HL-60/S4 treated with phorbol 12-myristate 13-acetate at 8.2 ng/mL for 4 days and 3 days (cell line): Measurements from ENCODE around the gene SF1.

Experiments used
- in situ Hi-C: fragments of 300-500 bp; cut with MboI; formaldehyde crosslinking; loops from 2 replicates; pipeline ENCODE4 v1.15.0; 2022; ENCODE audit warnings: low sequenced_read_pairs

SF1 gene

DNA sequence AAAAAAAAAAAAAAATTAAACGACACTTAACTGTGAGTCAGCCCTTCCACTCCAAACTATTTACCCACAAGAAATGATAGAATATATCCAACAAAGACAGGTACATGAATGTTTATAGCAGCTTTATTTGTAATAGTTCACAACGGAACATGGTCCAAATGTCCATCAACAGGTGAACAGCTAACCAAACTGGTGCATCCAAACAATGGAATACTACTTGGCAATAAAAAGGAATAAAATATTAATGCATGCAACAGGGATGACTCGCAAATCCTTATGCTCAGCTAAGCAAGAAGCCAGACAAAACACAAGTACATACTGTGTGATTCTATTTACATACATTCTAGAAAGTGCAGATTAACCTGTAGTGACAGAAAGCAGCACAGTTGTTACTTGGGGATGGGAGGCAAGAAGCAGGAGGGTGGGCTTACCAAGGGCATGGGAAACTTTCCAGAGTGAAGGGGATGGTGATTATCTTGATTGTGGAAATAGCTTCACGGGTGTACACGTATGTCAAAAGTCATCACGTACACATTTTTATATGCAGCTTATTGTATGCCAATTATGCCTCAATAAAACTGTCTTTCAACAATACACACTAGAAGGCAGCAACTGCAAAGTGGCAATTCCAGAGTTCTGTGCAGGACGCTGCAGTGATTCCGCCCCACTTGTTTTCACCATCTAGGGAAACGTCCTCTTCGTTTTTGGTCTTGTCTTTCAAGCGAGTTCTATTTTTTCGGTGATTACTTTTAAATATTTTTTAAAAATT lies 6.7 kb upstream of the SF1 start:
- in situ Hi-C loops, result no loop called here

DNA sequence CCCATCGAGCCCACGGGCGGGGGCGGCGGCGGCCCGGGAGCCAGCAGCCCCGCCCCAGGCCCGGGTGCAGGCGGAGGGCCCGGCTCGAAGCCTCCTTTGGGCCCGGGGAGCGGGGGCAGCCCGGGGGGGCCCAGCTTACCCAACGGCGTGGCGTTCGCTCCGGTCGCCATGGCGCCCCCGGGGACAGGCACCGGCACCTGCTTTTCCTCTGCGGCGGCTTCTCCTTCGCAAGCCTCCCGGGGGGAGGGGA lies 194 bp downstream of the SF1 start:
- in situ Hi-C loops, result no loop called here

DNA sequence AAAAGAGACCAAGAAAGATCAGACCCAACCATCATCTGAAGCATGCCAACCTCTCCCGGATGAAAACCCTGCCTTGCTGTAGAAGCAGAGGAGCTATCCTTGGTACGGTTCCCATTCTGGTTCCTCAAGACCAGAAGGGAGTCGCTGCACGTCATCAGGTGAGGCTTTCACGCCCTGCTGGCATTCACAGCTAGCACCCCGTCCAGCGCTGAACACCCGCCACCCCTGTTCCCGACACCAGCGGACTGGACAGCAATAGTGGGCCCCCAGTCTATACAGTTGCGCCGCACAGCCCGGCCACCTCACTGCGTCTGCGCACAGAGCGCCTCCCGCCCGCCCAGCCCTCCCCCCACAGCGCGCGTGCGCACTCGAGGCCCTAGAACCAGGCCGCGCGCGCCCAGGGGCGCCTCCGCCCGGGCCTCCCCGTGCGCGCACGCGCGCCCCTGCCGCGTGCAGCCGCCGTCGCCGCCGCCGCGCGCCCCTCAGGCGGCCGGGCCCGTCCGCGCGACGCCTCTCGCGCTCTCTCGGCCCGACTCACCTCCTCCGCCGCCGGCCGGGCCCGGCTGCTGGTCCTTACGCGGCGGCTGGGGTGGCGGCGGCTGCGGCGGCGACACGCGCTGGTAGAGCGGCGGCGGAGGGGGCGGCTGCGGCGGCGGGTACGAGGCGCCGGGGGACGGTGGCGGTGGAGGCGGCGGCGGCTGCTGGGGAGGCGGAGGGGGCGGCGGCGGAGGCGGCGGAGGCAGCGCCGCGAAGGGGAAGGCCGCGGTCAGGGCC lies 706 bp downstream of the SF1 start:
- in situ Hi-C loops, result no loop called here

DNA sequence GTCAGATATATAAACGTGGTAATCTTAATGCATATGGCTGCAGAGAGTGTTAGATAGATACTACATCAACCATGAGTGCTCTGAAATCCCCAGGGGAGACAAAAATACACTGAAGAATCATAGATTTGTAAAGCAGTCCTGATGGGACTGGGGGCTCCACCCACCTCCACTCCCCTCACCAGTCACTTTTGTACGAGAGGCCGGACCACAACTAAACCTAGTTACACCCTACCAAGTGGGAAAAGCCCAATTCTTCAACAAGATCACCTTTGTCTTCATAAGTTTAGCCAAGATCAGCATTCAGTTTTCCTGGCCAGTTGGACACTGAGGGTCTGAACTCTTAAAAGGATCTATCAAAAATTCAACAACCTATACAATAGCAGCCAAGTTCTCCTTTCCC lies 1.5 kb downstream of the SF1 start:
- in situ Hi-C loops, result no loop called here

DNA sequence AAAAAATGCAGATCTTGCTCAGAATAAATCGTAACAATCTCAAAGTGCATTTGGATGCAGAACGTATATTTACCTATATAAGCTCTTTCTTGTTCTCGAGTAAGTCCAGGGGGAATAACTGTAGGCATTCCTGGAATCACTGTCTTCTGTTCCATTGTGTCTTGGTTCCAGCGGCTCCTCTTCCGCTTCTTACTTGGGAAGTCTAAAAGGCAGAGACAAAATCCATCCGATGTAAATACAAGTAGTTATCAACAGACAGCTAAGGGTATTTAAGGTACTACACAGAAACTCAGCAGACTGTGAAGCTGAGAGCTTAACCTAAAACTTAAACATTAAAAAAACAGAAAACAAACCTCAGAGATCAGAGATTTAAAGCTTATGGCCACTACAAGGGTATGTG lies 1.9 kb downstream of the SF1 start:
- in situ Hi-C loops, result no loop called here

DNA sequence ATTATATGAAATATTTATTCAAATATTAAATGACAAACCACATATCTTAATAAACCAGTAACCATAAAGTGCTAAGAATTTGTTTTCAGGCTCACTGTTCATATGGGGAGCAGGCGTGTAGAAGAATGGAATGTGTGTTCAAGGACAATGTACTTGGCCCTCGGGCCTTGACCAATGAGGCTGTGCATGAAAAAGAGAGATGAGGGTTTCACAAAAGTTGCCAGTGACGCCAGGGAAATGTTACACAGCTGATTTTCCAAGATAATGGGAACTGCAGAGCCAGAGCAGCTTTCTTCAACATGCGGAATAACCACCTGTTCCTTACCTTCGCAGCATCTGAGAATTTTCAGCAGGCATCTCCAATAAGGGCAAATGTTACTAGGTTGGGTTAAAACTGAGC lies 4.2 kb downstream of the SF1 start:
- in situ Hi-C loops, result no loop called here

DNA sequence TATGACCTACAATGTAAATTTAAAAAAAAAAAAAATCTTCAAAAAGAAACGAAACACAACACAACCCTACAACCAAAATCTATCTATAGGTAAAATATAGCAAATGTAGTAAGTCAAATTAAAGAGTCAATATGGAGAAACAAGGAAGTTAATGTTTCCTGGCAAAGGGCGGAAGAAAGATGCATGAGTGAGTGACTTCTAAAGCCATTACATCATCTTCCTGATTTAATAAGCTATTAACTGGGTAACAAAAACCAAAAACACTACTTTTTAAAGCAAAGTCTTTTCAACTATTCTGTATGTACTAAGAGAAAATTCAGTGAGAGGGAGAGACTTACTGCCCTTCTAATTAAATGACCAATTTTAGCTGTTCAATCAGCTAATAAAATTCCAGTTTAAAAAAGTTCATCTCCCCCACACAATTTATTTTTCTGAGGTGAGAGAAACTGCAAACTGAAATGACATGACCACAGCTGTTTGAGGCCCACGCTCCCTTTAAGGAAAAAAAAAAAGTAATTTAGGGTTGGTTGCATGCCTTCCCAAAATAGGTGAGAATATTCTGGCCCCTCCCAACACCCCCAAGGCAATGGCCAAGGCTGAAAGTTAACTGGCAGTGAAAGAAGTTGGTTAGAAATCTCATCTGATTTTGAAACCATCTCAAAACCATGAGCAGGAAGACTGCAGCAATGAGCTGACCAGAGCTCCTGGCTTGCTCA lies 5.9 kb downstream of the SF1 start:
- in situ Hi-C loops, result no loop called here

DNA sequence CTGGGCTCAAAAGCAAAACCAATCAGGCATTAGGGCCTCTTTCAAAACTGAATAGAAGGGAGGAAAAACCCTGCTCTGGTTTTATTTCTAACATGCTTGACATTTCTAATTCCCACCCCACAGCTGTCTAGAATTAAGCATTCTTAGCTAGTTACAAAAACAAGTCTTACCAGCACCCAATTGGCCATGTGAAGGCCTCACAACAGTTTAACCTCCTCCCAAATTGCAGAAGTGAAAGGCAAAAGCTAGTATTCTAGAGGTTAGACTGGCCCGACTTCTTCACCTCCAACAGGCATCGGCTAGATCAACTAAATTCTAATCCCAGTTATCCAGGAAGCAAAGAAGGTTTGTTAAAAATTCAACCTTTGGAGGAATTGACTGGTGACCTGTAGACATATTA lies 6.5 kb downstream of the SF1 start:
- in situ Hi-C loops, result no loop called here

DNA sequence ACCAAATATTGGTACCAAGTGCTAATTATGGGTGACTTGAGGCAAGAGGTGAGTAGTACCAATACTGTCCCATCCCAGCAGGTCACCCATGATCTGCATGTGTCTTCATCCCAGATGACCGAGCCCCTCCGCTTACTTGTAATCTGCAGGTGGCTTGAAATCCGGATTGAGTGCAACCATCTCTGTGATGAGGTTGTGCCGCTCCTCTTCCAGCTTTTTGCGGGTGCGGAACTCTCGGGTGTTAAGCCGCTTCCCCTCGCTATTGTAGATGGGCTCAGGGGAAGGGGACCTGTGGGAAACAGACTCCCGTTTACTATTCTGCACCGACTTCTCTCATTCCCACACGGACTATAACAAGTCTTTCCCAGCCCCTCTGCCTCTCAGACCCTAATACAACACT lies 8.2 kb downstream of the SF1 start:
- in situ Hi-C loops, result no loop called here

DNA sequence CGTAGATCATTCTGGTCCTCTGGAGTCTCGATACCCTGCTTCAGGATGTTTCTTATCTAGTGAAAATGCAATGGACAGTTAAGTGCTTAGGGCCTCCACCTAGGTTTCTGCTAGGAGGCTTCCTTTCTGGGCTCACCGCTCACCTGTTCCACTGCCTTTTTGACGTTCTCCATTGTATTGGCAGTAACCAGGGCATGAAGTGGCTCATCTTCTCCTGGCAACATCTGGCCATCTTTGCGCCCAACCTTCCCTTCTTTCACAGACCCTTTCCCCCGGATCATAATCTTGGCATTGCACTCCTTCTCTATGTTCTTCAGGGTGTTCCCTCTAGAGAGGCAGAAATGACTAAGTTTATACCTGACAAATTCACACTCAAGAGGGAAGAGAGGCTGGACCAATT lies 9.1 kb downstream of the SF1 start:
- in situ Hi-C loops, result no loop called here

DNA sequence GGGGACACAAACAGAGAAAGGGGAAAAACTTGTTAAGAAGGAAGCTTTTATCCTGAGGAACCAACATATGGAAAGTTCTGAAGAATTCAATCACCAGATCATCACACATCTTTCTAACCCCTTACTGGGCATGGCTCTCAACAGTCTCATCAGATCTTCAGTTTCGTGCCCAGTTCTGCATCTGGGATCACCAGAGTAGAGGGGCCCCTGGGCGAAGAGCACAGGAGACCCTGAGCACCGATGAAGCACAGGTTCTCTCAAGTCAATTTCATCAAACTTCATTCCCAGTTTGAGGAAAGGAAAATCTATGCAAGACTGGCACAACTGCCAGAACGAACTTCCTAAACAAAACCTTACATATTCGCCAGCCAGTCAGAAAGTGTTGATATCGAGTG lies 10.0 kb downstream of the SF1 start:
- in situ Hi-C loops, result no loop called here

DNA sequence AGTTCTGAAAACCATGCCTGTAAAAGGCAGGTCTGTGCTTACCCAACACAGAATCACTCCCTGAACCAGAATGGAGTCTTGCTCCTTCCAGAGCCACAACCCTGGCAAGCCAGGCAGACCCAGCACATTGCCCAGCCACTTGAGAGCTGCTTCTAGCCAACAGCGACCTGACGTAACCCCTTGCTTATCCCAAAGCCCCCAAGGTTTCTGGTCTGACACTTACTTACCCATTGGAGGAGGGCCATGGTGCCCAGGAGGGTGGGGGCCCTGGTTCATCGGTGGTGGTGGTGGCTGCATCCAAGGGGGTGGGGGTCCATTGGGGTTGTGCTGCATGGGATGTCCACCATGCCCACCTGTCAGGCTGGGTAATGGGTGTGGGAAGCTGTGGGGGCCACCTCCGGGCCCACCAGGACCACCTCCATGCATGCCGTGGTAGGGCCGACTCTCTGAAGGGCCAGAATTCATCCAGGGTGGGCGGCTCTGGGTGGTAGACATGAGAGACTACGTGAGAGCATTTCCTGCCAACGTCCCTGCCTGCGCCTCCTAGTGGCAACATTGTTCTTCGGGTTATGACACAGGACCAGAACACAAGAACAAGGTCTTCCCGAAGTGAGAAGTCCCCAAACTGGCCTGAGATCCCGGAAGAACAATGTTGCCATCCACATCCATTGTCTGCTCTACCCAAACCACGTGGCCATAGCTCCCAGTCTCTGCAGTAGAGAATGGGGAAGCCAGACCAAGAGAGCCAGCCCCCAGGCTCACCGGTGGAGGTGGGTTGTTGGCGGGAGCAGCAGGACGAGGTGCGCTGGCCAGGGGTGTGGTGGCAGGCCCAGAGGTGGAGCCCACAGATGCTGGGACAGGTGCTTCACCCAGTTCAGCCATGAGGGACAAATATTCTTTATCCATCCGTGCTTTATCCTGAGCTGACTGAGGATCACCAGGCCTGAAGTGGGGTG lies 10.7 kb downstream of the SF1 start:
- in situ Hi-C loops, result no loop called here

DNA sequence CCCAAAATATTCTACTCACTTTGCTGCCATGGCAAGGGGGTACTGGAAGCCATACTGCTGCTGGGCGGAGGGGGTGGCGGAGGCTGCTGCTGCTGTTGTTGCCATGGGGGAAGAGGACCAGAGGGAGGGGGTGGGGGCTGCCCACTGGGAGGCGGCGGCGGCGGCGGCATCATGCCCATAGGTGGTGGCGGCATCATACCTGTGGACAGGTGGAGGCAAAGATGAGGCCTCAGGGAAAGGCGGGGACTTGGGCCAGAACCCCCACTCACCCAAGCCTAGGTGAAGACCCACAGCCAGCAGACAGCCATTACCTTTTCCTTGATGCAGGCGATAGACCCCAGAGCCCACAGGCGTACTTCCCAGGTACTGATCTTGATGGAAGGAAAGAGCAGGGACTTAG lies 11.5 kb downstream of the SF1 start:
- in situ Hi-C loops, result no loop called here

DNA sequence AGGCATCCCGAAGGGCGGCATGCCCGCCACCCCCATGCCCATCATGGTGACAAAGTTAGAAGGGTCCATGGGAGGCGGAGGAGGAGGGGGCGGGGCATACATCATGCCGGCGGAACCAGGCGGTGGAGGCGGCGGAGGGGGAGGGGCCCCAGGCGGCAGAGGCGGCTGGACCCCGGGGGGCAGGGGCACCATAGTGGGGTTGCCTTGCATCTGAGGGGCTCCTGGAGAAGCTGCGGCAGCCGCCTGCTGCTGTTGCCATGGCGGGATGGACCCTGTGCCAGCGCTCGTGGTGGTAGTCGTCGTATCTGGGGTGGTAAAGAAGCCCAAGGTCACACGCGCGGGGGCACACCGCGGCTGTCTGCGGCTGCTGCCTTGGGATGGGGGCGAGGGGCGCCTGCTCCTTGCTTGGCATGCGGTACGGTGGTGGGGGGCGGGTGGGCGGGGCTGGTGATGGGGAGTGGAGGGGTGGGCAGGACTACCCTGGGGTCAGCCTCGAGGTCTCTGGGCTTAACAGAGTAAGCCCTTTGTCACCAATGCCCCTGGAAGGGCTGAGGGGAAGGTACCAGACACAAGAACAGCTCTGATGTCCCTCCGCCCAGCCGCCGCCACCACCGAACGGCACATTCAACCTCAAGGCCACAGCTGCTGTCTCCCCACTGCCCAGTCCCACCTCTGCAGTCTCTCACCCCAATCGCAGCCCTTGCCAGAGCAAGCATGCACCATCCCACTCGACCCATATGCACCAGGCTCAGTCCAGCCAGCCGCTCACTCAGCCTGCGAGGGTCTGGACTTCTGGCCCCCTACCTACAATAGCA lies 12.3 kb downstream of the SF1 start:
- in situ Hi-C loops, result no loop called here

DNA sequence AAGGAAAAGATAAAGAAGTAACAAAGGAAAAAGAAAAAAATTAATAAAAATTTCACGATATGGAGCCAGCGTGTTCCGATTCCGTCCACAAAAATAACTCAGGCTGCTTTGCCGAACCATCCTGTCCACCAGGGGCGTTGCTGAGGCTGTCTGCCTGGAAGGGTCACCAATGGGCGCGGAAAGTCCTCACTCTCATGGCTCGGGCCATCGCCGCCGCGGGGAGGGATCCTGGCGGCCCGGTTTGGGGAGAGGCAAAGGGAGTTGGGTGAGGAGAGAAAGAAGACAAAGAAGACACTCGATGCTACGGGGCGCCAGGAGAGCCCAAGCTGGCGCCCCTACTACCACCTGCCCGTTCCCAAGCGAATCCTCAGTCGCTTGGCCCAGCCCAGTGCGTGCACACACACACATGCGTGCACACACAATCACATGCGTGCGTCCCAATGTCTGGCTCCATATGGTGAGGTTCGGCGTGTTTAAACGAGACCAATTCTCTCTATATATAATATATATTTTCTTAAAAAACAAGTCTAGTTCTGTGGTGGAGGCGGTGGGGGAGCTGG lies 13.0 kb downstream of the SF1 start:
- in situ Hi-C loops, result no loop called here

DNA sequence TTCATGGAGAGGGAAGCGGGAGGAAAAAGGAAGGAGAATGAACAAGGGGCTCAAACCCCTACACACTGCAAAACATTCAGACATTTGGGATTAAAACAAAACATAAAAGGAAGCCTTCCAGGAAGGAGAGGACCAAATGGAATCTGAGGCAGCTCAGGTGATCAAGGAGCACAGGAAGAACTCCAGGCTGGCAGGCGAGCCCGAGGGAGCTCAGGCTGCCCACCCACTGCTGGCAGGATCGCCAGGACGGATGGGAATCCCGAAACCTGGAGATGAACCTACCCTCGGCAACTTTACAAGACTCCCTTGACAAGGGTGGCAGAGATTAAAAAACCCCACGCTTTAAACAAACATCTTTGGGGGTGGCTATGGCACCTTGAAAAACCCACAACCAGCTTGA lies 13.6 kb downstream of the SF1 start:
- in situ Hi-C loops, result no loop called here

DNA sequence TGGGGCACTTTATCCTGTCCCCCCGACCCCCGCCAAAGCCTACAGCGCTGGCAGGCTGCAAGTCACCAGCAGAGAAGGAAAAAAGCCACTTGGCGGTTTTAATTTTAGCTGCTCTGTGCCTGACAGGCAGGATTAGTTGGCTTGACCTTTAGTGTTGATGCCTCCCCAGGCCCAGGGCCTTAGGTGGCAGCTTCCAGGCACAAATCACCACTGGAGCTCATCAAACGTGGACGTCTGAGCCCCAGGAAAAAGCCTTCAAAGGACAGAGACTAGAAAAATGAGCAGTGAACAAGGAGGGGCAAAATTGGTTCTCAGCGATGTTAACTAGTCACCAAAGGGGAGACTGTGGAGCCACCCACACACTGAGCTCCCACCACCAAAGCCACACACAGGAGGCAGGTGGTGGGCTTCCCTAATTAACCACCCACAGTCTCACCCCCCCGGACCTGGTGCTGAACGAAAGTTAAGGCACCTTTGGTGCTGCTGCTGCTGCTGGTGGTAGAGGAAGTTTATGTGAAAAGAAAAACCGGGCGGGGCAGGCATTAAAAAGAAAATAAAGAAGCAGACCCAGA lies 14.2 kb downstream of the SF1 start:
- in situ Hi-C loops, result no loop called here

DNA sequence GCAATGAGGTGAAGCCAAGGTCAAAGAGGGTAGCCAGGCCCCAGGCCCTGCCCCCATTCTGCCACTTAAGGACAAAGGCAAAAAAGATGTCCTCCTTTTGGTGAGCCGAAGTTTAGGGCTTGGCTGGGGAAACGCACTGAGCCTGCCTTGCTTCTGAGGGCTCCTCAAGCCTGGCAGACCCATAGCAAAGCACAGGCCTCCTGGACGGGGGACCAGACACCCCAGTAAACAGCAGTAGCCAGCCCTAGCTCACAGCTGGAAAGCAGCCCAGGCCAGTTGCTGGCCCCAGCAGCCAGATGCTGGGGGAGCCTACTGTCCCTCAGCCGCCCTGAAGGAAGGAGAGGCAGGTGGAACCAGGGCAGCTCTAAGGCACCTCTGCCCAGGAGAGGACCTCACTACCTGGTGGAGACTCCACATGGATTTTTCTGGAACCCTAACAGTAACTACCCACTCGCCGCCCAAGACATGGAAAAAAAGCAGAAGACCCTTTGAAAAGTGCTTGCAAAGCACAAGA lies 14.8 kb downstream of the SF1 start:
- in situ Hi-C loops, result no loop called here
